PC-9 (cell line): ENCODE results near the gene ERMN.

ENCODE experiments used
- CTCF ChIP-seq: fragments of 200-600 bp; sonication (generic); conservative IDR thresholded peaks from 2 replicates; pipeline ENCODE4 v1.6.1; 2017; ENCODE audit warnings: mixed run types, antibody characterized with exemption, mild to moderate bottlenecking, moderate library complexity
- EZH2 ChIP-seq: fragments of 200-600 bp; sonication (generic); IDR thresholded peaks from 2 replicates; pipeline ENCODE4 v1.8.0; 2017; ENCODE audit warnings: antibody characterized with exemption, low read depth

GRCh38 chr2:157325786-157326185, at the start of gene ERMN:
- TF ChIP-seq CTCF, result no peak
- TF ChIP-seq EZH2, result no peak
